ENCODE data around the gene SRSF2. TPM values are rescaled to one million over a fixed set of nuclear protein-coding genes. Genes with fewer than 3 reads are reported as not detected.
A peak's percentile ranks its signal among the peaks of the same experiment; 100 is the strongest.
"Not testable (repeated sequence)": the region's sequence is repeated elsewhere in the genome, so short reads cannot be mapped to it uniquely, and the experiment has no call there.

SRSF2 gene
- total and polyA plus RNA-seq, 7 donors = 57.9 to 135 (median 108) TPM

DNA sequence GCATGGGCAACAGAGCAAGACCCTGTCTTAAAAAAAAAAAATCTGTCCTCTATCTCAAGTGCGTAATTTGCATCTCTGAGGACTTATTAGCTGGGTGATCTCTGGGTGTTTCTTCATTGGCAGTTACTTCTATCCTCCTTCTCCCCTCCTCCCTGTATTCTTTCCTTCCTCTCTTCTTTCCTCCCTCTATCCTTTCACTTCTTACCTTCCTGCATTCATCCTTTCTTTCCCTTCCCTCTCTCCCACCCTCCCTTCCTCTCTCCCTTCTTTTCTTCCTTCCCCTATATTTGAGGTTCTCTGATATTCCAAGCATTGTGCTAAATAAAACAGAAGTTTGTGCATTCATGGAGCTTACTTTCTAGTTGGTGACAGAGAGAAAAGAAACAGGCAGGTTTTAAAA is 11.5 kb upstream of the SRSF2 start:
- TF ChIP-seq, protein P1, sequence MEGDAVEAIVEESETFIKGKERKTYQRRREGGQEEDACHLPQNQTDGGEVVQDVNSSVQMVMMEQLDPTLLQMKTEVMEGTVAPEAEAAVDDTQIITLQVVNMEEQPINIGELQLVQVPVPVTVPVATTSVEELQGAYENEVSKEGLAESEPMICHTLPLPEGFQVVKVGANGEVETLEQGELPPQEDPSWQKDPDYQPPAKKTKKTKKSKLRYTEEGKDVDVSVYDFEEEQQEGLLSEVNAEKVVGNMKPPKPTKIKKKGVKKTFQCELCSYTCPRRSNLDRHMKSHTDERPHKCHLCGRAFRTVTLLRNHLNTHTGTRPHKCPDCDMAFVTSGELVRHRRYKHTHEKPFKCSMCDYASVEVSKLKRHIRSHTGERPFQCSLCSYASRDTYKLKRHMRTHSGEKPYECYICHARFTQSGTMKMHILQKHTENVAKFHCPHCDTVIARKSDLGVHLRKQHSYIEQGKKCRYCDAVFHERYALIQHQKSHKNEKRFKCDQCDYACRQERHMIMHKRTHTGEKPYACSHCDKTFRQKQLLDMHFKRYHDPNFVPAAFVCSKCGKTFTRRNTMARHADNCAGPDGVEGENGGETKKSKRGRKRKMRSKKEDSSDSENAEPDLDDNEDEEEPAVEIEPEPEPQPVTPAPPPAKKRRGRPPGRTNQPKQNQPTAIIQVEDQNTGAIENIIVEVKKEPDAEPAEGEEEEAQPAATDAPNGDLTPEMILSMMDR (IDR thresholded peaks at IDR 0.05) = no peak
- intact Hi-C loops (cut with DNase I) = no loop called here
- Histone ChIP-seq H3K4me1 (peaks cover 5% of the 10 kb centered on the region), H3K4me3 (no peak overlapping the region), H3K9me3 (no peaks in the 10 kb centered on the region), H3K27me3 (ENCODE audit: insufficient read depth in 3 of 3, low read length in 2 of 3) (no peaks in the 10 kb centered on the region), H3K36me3 (ENCODE audit: insufficient read depth in 1 of 2, low read depth in 1 of 2) (peaks cover 21 to 68% of the 10 kb centered on the region in 2 donors), H3K27ac (peak overlapping the region; percentile 76)
- DNase-seq = no peak
- 100% methylated on average over 1 of the region's 1 CpG for WGBS, 3 donors
- ATAC-seq = no peak

DNA sequence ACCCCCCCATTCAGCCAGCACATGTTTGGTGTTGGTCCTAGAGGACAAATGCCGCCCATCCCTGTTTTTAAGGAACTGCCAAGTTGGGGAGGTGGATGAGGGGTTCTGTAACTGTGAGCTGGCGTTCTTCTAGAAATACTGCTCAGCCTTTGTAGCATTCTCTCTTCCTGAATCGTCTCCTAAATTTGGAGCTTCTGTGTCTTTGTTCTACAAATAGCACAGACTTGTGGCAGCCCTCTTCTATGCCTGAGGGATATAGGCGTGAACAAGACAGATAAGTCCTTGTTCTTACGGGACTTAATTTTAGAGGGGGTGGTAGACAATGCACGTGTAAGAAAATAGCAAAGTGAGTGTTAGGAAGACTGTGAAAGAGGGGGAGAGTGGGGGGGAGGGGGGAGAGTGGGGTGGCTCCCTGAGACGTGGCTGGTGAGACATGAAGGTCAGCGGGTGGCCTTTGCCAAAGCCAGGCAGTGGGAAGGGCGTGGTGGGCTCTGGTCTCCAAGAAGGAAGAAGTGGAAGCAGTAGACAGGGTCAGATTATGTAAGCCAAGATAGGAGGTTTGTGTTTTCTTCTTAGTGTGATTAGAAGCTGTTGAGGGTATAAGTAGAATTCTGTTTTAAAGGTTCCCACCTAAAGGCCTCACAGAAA is 10.7 kb upstream of the SRSF2 start:
- H3K27me3 ChIP-seq (ENCODE audit: insufficient read depth in 3 of 3, low read length in 2 of 3) = no peaks in the 10 kb centered on the region
- H3K36me3 ChIP-seq (ENCODE audit: insufficient read depth in 1 of 2, low read depth in 1 of 2) = peaks cover 21 to 66% of the 10 kb centered on the region in 2 donors
- intact Hi-C loops (cut with DNase I) = no loop called here
- peak; percentile 74 to 89 (median 84) for ATAC-seq
- peak overlapping the region; percentile 76 for H3K27ac ChIP-seq
- no peak overlapping the region for H3K4me3 ChIP-seq
- no peaks in the 10 kb centered on the region for H3K9me3 ChIP-seq
- H3K4me1 ChIP-seq = peaks cover 12% of the 10 kb centered on the region
- WGBS, 3 donors = 53 to 60% (median 60%) methylated on average over 9 of the region's 9 CpGs
- TF ChIP-seq, protein P1 (IDR thresholded peaks at IDR 0.05) = no peak
- no peak for DNase-seq

DNA sequence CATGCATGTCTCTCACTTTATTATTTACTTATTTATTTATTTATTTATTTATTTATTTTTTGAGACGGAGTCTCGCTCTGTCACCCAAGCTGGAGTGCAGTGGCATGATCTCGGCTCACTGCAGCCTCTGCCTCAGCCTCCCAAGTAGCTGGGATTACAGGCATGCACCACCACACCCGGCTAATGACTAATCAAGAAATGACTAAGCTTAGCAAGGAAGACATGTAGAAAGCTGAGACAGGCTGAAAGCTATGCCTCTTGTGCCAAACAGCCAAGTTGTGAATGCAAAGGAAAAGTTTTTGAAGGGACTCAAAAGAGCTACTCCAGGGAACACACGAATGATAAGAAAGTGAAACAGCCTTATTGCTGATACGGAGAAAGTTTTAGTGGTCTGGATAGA is 8.7 kb upstream of the SRSF2 start:
- H3K4me3 ChIP-seq; H3K9me3 ChIP-seq; intact Hi-C loops (cut with DNase I); ATAC-seq; H3K27me3 ChIP-seq (ENCODE audit: insufficient read depth in 3 of 3, low read length in 2 of 3); DNase-seq; H3K27ac ChIP-seq: not testable (repeated sequence)
- Histone ChIP-seq H3K4me1 (peaks cover 32% of the 10 kb centered on the region), H3K36me3 (ENCODE audit: insufficient read depth in 1 of 2, low read depth in 1 of 2) (peaks cover 21 to 70% of the 10 kb centered on the region in 2 donors)
- WGBS, 3 donors = 92 to 95% (median 93%) methylated on average over 6 of the region's 6 CpGs

DNA sequence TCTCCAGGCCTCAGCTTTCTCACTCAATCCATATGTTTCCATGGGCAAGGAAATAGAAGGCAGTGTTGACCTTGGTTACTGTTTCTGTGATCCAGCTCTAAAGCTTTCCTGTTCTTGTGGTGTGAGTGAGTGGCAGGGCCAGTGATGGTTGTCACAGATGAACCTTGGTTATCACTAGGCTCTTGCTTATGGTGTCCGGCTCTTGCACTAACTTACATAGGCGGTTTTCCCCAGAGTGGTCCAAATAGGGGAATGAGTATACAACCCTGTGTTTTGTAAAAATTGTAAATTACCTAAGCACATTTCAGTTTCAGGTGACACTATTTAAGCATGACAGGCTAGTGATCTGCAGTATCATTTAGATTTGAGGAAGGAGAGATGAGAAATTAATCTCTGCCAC is 7.6 kb upstream of the SRSF2 start:
- Histone ChIP-seq H3K4me3 (no peak overlapping the region), H3K36me3 (ENCODE audit: insufficient read depth in 1 of 2, low read depth in 1 of 2) (peaks cover 21 to 70% of the 10 kb centered on the region in 2 donors), H3K27me3 (ENCODE audit: insufficient read depth in 3 of 3, low read length in 2 of 3) (no peaks in the 10 kb centered on the region), H3K4me1 (peaks cover 43% of the 10 kb centered on the region), H3K9me3 (no peaks in the 10 kb centered on the region), H3K27ac (peak overlapping the region; percentile 89)
- DNase-seq (no peak), ATAC-seq (no peak)
- TF ChIP-seq, protein P1 (IDR thresholded peaks at IDR 0.05) = no peak
- intact Hi-C loops (cut with DNase I) = no loop called here
- 76 to 97% (median 95%) methylated on average over 2 of the region's 2 CpGs for WGBS, 3 donors

DNA sequence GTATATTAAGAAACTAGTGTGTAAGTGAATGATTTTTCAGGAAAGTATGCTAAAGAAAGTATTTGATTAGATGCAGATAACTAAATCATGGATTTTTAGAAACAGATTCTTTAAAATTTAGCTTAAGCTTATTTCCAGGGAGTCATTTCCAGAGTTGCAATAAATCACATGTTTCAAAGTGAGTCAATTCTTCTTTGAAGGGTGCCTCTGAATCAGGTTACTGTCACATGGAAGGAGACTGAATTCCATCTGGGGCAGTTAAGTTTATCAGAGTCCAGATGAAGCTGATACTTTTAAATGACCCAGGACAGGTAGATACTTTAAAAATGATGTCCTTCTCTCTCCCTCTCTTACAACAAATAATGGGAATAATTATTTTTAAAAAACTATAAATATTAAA is 5.8 kb upstream of the SRSF2 start:
- Histone ChIP-seq H3K4me3 (no peak overlapping the region), H3K4me1 (peaks cover 47% of the 10 kb centered on the region), H3K9me3 (no peaks in the 10 kb centered on the region), H3K36me3 (ENCODE audit: insufficient read depth in 1 of 2, low read depth in 1 of 2) (peaks cover 21 to 59% of the 10 kb centered on the region in 2 donors), H3K27me3 (ENCODE audit: insufficient read depth in 3 of 3, low read length in 2 of 3) (no peaks in the 10 kb centered on the region), H3K27ac (peak overlapping the region; percentile 89)
- intact Hi-C loops (cut with DNase I) = no loop called here
- DNase-seq (no peak), ATAC-seq (peak; percentile 30 to 54 (median 44))
- TF ChIP-seq, protein P1 (IDR thresholded peaks at IDR 0.05) = no peak
